Heart right ventricle (tissue), 16 donors: ENCODE results near the gene N4BP2L2. TPM values are rescaled to one million over a fixed set of nuclear protein-coding genes. Genes with fewer than 3 reads are reported as not detected.

Experiments
- ATAC-seq, 8 donors: fragments of 200-7000 bp; cut with Tn5 transposase; one replicate each; pipeline ENCODE4 v1.9.1; 2020; ENCODE audit warnings: mild to moderate bottlenecking in 8 of 8, moderate library complexity in 8 of 8, moderate number of reproducible peaks in 1 of 8
- DNase-seq, 2 donors: peaks; one replicate each; pipeline ENCODE4 v3.0.0-alpha.2; 2020
- H3K27ac ChIP-seq, 10 donors: fragments of 200-600 bp; sonication (generic) in 2 of 10; one replicate each; pipeline versions ENCODE4 v1.5.0 to v1.8.0; 2020 to 2022; ENCODE audit warnings: mild to moderate bottlenecking in 3 of 10
- H3K27me3 ChIP-seq, 7 donors: fragments of 200-600 bp; one replicate each; pipeline ENCODE4 v1.8.0; 2021 to 2022; ENCODE audit warnings: mild to moderate bottlenecking in 2 of 7
- H3K36me3 ChIP-seq, 9 donors: fragments of 200-600 bp; sonication (generic) in 1 of 9; one replicate each; pipeline versions ENCODE4 v1.5.0 to v1.8.0; 2020 to 2022; ENCODE audit warnings: mild to moderate bottlenecking in 2 of 9
- H3K4me1 ChIP-seq, 9 donors: fragments of 200-600 bp; sonication (generic) in 1 of 9; one replicate each; pipeline versions ENCODE4 v1.5.0 to v1.8.0; 2020 to 2022; ENCODE audit warnings: mild to moderate bottlenecking in 4 of 9
- H3K4me3 ChIP-seq, 10 donors: fragments of 200-600 bp; sonication (generic) in 2 of 10; one replicate each; pipeline versions ENCODE4 v1.5.0 to v1.8.0; 2020 to 2022; ENCODE audit warnings: mild to moderate bottlenecking in 7 of 10, moderate library complexity in 2 of 10
- H3K9me3 ChIP-seq, 11 donors: fragments of 200-600 bp in 10 of 11; sonication (generic) in 2 of 11; one replicate each; pipeline versions ENCODE4 v1.5.0 to v1.8.0; 2013 to 2022; ENCODE audit warnings: mild to moderate bottlenecking in 2 of 11, control low read depth in 1 of 11, moderate library complexity in 1 of 11
- CTCF ChIP-seq, 9 donors: fragments of 200-600 bp; sonication (generic) in 2 of 9; IDR thresholded peaks; one replicate each; pipeline versions ENCODE4 v1.5.0 to v1.8.0; 2021 to 2022; ENCODE audit warnings: antibody characterized with exemption in 9 of 9, mild to moderate bottlenecking in 5 of 9, moderate library complexity in 1 of 9
- WGBS, 2 donors: extraction: QIAGEN DNeasy Blood & Tissue Kit; methylation state at CpG; one replicate each; pipeline ENCODE4 v1.1.7; 2013; ENCODE audit warnings: inconsistent platforms in 1 of 2; 5-methylcytosine and 5-hydroxymethylcytosine counted together
- intact Hi-C, 10 donors: fragments of 100-400 bp; cut with DNase I; formaldehyde crosslinking; loops; one replicate each; pipeline versions ENCODE4 v1.11.1 to v1.14.2; 2022
- polyA plus RNA-seq, 2 donors: library from polyadenylated mRNA; stranded (reverse); fragments of 200-250 nt; gene quantifications; one replicate each; pipeline ENCODE4 v1.2.3, GENCODE V29; 2013
- total RNA-seq, 10 donors: library from RNA; stranded (reverse); fragmentation: NEBNext Ultra II Directional in 3 of 10; extraction: Animal tissue kit (Norgen Biotek cat#: 25700) in 3 of 10; gene quantifications; one replicate each; pipeline versions ENCODE4 v1.2.1 to v1.2.4, GENCODE V29; 2021 to 2023
- donor health status: Arrhythmogenic right ventricular cardiomyopathy.
- donor health status: ischemic (EF 13 %, LVEDD 7.1; RV severe dilation, severe dysfunction).
- donor health status: healthy with polysubstance abuse.
- donor health status: DM: no; HTN: yes; CAD: no.
- donor health status: DM: no; HTN: no; CAD: no.
- donor health status: ischemic (EF 25% LVEDD 6.9; RV normal size, moderate dysfunction).
- donor health status: ischemic (EF 25% LVEDD 5.7; RV mildly dilated, moderate dysfunction).
- donor health status: healthy.
- donor health status: DM: yes; HTN: yes; CAD: no.
- donor health status: Ischemic cardiomyopathy.
- donor health status: ischemic (EF 35%, LVEDD 5.7; RV mildly dilated, moderate dysfunction).
- donor health status: nonischemic (EF 11% LVEDD 7.7; RV severe dilation, severe dysfunction).
- donor health status: DM: yes; HTN: yes; CAD: no.
- donor health status: PGD.
- donor health status: ischemic (EF 29% LVEDD 5.4; RV normal size, mild dysfunction).
- donor health status: nonischemic (EF 23%, LVEDD 6.1; RV moderate dilation, normal function).

The N4BP2L2 gene
- total and polyA plus RNA-seq, 12 donors = 28.2 to 162 (median 132) TPM

- peaks cover 0 to 71% (median 4%) of the 10 kb centered on the region in 9 donors for H3K36me3 ChIP-seq
- intact Hi-C loops = no loop called here
- H3K9me3 ChIP-seq = no peaks in the 10 kb centered on the region
- no peak for TF ChIP-seq CTCF (IDR thresholded peaks at IDR 0.05)
- 44 to 66% methylated on average over 3 of the region's 3 CpGs for WGBS, 2 donors
- H3K27ac ChIP-seq = no peak overlapping the region
- peaks cover 0 to 27% (median 14%) of the 10 kb centered on the region in 9 donors for H3K4me1 ChIP-seq
- DNase-seq (no peak), ATAC-seq (no peak)
- no peak overlapping the region for H3K4me3 ChIP-seq
- H3K27me3 ChIP-seq = no peaks in the 10 kb centered on the region
These were observed 105.7 kb downstream of the N4BP2L2 start for GRCh38 chr13:32432856-32433255.

GRCh38 chr13:32431361-32431760 lies 107.2 kb downstream of the N4BP2L2 start:
- no peak for ATAC-seq
- H3K27ac ChIP-seq = no peak overlapping the region
- TF ChIP-seq CTCF (IDR thresholded peaks at IDR 0.05) = no peak
- DNase-seq = no peak
- peaks cover 0 to 56% (median 4%) of the 10 kb centered on the region in 9 donors for H3K36me3 ChIP-seq
- no peak overlapping the region for H3K4me3 ChIP-seq
- H3K27me3 ChIP-seq = no peaks in the 10 kb centered on the region
- WGBS, 2 donors = 83 to 92% methylated on average over 5 of the region's 5 CpGs
- no peaks in the 10 kb centered on the region for H3K9me3 ChIP-seq
- H3K4me1 ChIP-seq = peaks cover 0 to 32% (median 16%) of the 10 kb centered on the region in 9 donors
- intact Hi-C loops = no loop called here

GRCh38 chr13:32430018-32430747 lies 108.4 kb downstream of the N4BP2L2 start:
- intact Hi-C loops = no loop called here
- no peak for TF ChIP-seq CTCF (IDR thresholded peaks at IDR 0.05)
- no peak for ATAC-seq
- peak overlapping the region in 1 of 10 donors; percentile 97 for H3K27ac ChIP-seq
- peaks cover 0 to 45% (median 0%) of the 10 kb centered on the region in 9 donors for H3K36me3 ChIP-seq
- no peaks in the 10 kb centered on the region for H3K9me3 ChIP-seq
- H3K4me1 ChIP-seq = peaks cover 0 to 44% (median 25%) of the 10 kb centered on the region in 9 donors
- WGBS, 2 donors = 62 to 67% methylated on average over 6 of the region's 6 CpGs
- no peak overlapping the region for H3K4me3 ChIP-seq
- DNase-seq = no peak
- no peaks in the 10 kb centered on the region for H3K27me3 ChIP-seq

- Histone ChIP-seq H3K36me3 (peaks cover 0 to 38% (median 0%) of the 10 kb centered on the region in 9 donors), H3K27ac (peak overlapping the region in 8 of 10 donors; percentile 83 to 97 (median 88)), H3K9me3 (no peaks in the 10 kb centered on the region), H3K4me1 (peaks cover 0 to 48% (median 26%) of the 10 kb centered on the region in 9 donors), H3K27me3 (no peaks in the 10 kb centered on the region), H3K4me3 (no peak overlapping the region)
- WGBS, 2 donors = 96% methylated on average over 6 of the region's 6 CpGs
- ATAC-seq (no peak), DNase-seq (no peak)
- intact Hi-C loops = loop anchor here in 4 of 10 donors (2.0 to 10.0 kb wide), 3 partner anchors 105 to 109 kb away; partner anchors contain the start of gene N4BP2L2 (in 4 of the 4)
- TF ChIP-seq CTCF (IDR thresholded peaks at IDR 0.05) = no peak
These were observed 109.1 kb downstream of the N4BP2L2 start for GRCh38 chr13:32429433-32429909.
